H1 (cell line): Measurements from ENCODE around the gene DES. TPM values are rescaled to one million over a fixed set of nuclear protein-coding genes. Genes with fewer than 3 reads are reported as not detected.

ENCODE experiments used
- ASH2L ChIP-seq: fragments of 200-600, 300-600 bp; sonication (generic); IDR thresholded peaks from one replicate; pipeline ENCODE4 v1.7.1; 2017; ENCODE audit warnings: low read length
- BACH1 ChIP-seq: IDR thresholded peaks from 2 replicates; pipeline ENCODE4 v1.6.1; 2012; ENCODE audit warnings: low read length, improper control_type of control experiment
- CBX5 ChIP-seq: fragments of 300-800, 300-1000 bp; sonication (generic); IDR thresholded peaks from 2 replicates; pipeline ENCODE4 v1.7.1; 2016; ENCODE audit warnings: antibody characterized with exemption, low read length, low read depth
- EZH2 ChIP-seq: fragments of 200-600 bp; sonication (generic); IDR thresholded peaks from 2 replicates; pipeline ENCODE4 v1.7.1; 2012; ENCODE audit warnings: low read depth, mild to moderate bottlenecking, moderate library complexity, low read length, inconsistent platforms; ENCODE audit not compliant: severe bottlenecking
- KDM4A ChIP-seq: IDR thresholded peaks from one replicate; pipeline ENCODE4 v1.7.1; 2012; ENCODE audit warnings: low read depth, mild to moderate bottlenecking, moderate library complexity, low read length, inconsistent platforms; ENCODE audit not compliant: severe bottlenecking
- POLR2A ChIP-seq, 2 experiments: IDR thresholded peaks; 1 replicate in 1 of 2; 2 replicates in 1 of 2; pipeline ENCODE4 v1.6.1; 2011; ENCODE audit warnings: low read depth in 2 of 2, low read length in 2 of 2, mild to moderate bottlenecking in 2 of 2; ENCODE audit errors: control extremely low read depth in 1 of 2
- RAD21 ChIP-seq, 2 experiments: IDR thresholded peaks in 1 of 2; conservative IDR thresholded peaks in 1 of 2; 2 replicates each; pipeline ENCODE4 v1.6.1; 2011; ENCODE audit warnings: low read depth in 2 of 2, low read length in 2 of 2, improper control_type of control experiment in 1 of 2, inconsistent platforms in 1 of 2, mild to moderate bottlenecking in 1 of 2, moderate library complexity in 1 of 2
- RNF2 ChIP-seq: fragments of 200-900, 300-1000 bp; sonication (generic); IDR thresholded peaks from 2 replicates; pipeline ENCODE4 v1.7.1; 2016; ENCODE audit warnings: borderline replicate concordance, low read depth, mild to moderate bottlenecking, antibody characterized with exemption, low read length; ENCODE audit not compliant: poor library complexity, severe bottlenecking; ENCODE audit errors: missing control alignments
- RXRA ChIP-seq: IDR thresholded peaks from 2 replicates; pipeline ENCODE4 v1.6.1; 2011; ENCODE audit warnings: low read depth, mild to moderate bottlenecking, low read length, moderate library complexity; ENCODE audit not compliant: insufficient read depth
- SIN3A ChIP-seq, 2 experiments: IDR thresholded peaks in 1 of 2; conservative IDR thresholded peaks in 1 of 2; 2 replicates each; pipeline ENCODE4 v1.6.1; 2011 to 2012; ENCODE audit warnings: low read length in 2 of 2, improper control_type of control experiment in 1 of 2, low read depth in 1 of 2, mild to moderate bottlenecking in 1 of 2
- SIX5 ChIP-seq: IDR thresholded peaks from 2 replicates; pipeline ENCODE4 v1.6.1; 2011; ENCODE audit warnings: mild to moderate bottlenecking, low read depth, low read length
- SP4 ChIP-seq: IDR thresholded peaks from 2 replicates; pipeline ENCODE4 v1.6.1; 2012; ENCODE audit warnings: low read length, inconsistent platforms
- SUZ12 ChIP-seq: fragments of 200-600 bp; sonication (generic); IDR thresholded peaks from 2 replicates; pipeline ENCODE4 v1.6.1; 2012; ENCODE audit warnings: mild to moderate bottlenecking, inconsistent platforms, low read length, moderate library complexity, mixed read lengths
- TAF1 ChIP-seq: IDR thresholded peaks from 2 replicates; pipeline ENCODE4 v1.6.1; 2011; ENCODE audit warnings: mild to moderate bottlenecking, low read depth, low read length
- TEAD4 ChIP-seq: IDR thresholded peaks from 2 replicates; pipeline ENCODE4 v1.6.1; 2012; ENCODE audit warnings: low read depth, low read length, inconsistent platforms, mixed read lengths
- polyA plus RNA-seq, 7 experiments: library from polyadenylated mRNA; depleted of rRNA in 3 of 7; stranded (reverse) in 5 of 7; unstranded in 2 of 7; fragments of >200 nt in 5 of 7; fragments of 200-250 nt in 2 of 7; gene quantifications; 1 replicate in 5 of 7; 2 replicates in 1 of 7; 4 replicates in 1 of 7; pipeline versions ENCODE4 v1.2.1 to v1.2.3, GENCODE V29; 2011 to 2013; ENCODE audit warnings: missing spikeins in 2 of 7, mixed read lengths in 2 of 7
- total RNA-seq: library from RNA; stranded (reverse); fragmentation: NEBNext Ultra II Directional; extraction: Animal tissue kit (Norgen Biotek cat#: 25700); gene quantifications from 2 replicates; pipeline ENCODE4 v1.2.1, GENCODE V29; 2021
- TF ChIP-seq, protein P1 (sequence below): IDR thresholded peaks from 2 replicates; pipeline ENCODE4 v1.6.1; 2012; ENCODE audit warnings: low read length, inconsistent platforms
- TF ChIP-seq, protein P2 (sequence below), 3 experiments: IDR thresholded peaks; 1 replicate in 2 of 3; 2 replicates in 1 of 3; pipeline versions ENCODE4 v1.5.1 to v1.6.1; 2011; ENCODE audit warnings: low read length in 3 of 3, mild to moderate bottlenecking in 3 of 3, inconsistent platforms in 2 of 3, low read depth in 1 of 3, moderate library complexity in 1 of 3; ENCODE audit not compliant: insufficient read depth in 1 of 3; ENCODE audit errors: control extremely low read depth in 1 of 3
- TF ChIP-seq, protein P3 (sequence below): IDR thresholded peaks from 2 replicates; pipeline ENCODE4 v1.6.1; 2011; ENCODE audit warnings: low read length, improper control_type of control experiment

The DES gene
- total and polyA plus RNA-seq, 2 of the 8 experiments (the other 6 are each of a cell fraction or from before 2014, with no cell fraction given), result 1.8 to 4.3 TPM

DNA sequence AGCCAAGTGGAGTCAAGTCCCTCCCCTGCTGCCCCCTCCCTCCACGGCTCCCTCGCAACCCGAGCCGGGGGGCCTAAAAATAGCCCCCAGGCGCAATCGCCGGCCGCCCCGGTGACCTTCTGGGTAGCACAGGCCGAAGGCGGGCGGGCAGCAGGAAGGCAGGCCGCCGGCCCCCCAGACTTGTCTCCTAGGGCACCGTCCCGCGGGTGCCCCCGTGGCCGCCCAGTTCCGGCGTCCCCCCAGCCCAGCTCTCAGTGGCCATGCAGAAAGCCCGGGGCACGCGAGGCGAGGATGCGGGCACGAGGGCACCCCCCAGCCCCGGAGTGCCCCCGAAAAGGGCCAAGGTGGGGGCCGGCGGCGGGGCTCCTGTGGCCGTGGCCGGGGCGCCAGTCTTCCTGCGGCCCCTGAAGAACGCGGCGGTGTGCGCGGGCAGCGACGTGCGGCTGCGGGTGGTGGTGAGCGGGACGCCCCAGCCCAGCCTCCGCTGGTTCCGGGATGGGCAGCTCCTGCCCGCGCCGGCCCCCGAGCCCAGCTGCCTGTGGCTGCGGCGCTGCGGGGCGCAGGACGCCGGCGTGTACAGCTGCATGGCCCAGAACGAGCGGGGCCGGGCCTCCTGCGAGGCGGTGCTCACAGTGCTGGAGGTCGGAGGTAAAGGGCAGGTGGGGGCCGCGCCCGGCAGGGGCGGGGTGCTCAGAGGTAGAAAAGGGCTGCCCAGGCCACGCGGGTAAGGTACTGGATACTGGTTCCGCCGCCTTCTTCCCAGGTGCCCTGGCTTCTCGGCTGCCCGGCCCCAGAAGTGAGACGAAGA lies 16.7 kb downstream of the DES start, which contains the start of gene SPEG (continued):
- TF ChIP-seq TAF1, result peak; percentile 23; the same call in 1 of the 2 replicates
- TF ChIP-seq SP4, result no peak
- TF ChIP-seq CBX5, result no peak
- TF ChIP-seq TEAD4, result no peak
- TF ChIP-seq, protein P1, sequence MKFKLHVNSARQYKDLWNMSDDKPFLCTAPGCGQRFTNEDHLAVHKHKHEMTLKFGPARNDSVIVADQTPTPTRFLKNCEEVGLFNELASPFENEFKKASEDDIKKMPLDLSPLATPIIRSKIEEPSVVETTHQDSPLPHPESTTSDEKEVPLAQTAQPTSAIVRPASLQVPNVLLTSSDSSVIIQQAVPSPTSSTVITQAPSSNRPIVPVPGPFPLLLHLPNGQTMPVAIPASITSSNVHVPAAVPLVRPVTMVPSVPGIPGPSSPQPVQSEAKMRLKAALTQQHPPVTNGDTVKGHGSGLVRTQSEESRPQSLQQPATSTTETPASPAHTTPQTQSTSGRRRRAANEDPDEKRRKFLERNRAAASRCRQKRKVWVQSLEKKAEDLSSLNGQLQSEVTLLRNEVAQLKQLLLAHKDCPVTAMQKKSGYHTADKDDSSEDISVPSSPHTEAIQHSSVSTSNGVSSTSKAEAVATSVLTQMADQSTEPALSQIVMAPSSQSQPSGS, result no peak
- TF ChIP-seq, protein P2, sequence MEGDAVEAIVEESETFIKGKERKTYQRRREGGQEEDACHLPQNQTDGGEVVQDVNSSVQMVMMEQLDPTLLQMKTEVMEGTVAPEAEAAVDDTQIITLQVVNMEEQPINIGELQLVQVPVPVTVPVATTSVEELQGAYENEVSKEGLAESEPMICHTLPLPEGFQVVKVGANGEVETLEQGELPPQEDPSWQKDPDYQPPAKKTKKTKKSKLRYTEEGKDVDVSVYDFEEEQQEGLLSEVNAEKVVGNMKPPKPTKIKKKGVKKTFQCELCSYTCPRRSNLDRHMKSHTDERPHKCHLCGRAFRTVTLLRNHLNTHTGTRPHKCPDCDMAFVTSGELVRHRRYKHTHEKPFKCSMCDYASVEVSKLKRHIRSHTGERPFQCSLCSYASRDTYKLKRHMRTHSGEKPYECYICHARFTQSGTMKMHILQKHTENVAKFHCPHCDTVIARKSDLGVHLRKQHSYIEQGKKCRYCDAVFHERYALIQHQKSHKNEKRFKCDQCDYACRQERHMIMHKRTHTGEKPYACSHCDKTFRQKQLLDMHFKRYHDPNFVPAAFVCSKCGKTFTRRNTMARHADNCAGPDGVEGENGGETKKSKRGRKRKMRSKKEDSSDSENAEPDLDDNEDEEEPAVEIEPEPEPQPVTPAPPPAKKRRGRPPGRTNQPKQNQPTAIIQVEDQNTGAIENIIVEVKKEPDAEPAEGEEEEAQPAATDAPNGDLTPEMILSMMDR (IDR thresholded peaks at IDR 0.05; ENCODE audit: control extremely low read depth in 1 of 3, insufficient read depth in 1 of 3, low read depth in 1 of 3, low read length in 3 of 3), result no peak
- no peak for TF ChIP-seq BACH1
- TF ChIP-seq, protein P3, sequence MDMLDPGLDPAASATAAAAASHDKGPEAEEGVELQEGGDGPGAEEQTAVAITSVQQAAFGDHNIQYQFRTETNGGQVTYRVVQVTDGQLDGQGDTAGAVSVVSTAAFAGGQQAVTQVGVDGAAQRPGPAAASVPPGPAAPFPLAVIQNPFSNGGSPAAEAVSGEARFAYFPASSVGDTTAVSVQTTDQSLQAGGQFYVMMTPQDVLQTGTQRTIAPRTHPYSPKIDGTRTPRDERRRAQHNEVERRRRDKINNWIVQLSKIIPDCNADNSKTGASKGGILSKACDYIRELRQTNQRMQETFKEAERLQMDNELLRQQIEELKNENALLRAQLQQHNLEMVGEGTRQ, result no peak
- no peak for TF ChIP-seq ASH2L
- TF ChIP-seq KDM4A, result peak; percentile 64
- TF ChIP-seq RXRA, result no peak
- no peak for TF ChIP-seq SUZ12
- no peak for TF ChIP-seq SIX5
- TF ChIP-seq EZH2, result peak; percentile 47
- TF ChIP-seq POLR2A (IDR thresholded peaks at IDR 0.05; ENCODE audit: control extremely low read depth in 1 of 2, low read depth in 2 of 2, low read length in 2 of 2), result no peak
- TF ChIP-seq RNF2, result no peak
- no peak for TF ChIP-seq RAD21 (IDR thresholded peaks at IDR 0.05 in 1 of 2, conservative IDR thresholded peaks at IDR 0.05 in 1 of 2; ENCODE audit: low read depth in 2 of 2, low read length in 2 of 2)
- no peak for TF ChIP-seq SIN3A (conservative IDR thresholded peaks at IDR 0.05 in 1 of 2, IDR thresholded peaks at IDR 0.05 in 1 of 2; ENCODE audit: low read depth in 1 of 2, low read length in 2 of 2)
